HG03521 (cell line): ENCODE measurements around the gene CDK2AP2.
"Not testable (repeated sequence)": the region's sequence is repeated elsewhere in the genome, so short reads cannot be mapped to it uniquely, and the experiment has no call there.

Experiments
- ATAC-seq: cut with Tn5 transposase; IDR thresholded peaks from one replicate; pipeline ENCODE4 v1.9.1; 2021; ENCODE audit warnings: mild to moderate bottlenecking, moderate library complexity; ENCODE audit not compliant: unreplicated experiment

The CDK2AP2 gene

DNA sequence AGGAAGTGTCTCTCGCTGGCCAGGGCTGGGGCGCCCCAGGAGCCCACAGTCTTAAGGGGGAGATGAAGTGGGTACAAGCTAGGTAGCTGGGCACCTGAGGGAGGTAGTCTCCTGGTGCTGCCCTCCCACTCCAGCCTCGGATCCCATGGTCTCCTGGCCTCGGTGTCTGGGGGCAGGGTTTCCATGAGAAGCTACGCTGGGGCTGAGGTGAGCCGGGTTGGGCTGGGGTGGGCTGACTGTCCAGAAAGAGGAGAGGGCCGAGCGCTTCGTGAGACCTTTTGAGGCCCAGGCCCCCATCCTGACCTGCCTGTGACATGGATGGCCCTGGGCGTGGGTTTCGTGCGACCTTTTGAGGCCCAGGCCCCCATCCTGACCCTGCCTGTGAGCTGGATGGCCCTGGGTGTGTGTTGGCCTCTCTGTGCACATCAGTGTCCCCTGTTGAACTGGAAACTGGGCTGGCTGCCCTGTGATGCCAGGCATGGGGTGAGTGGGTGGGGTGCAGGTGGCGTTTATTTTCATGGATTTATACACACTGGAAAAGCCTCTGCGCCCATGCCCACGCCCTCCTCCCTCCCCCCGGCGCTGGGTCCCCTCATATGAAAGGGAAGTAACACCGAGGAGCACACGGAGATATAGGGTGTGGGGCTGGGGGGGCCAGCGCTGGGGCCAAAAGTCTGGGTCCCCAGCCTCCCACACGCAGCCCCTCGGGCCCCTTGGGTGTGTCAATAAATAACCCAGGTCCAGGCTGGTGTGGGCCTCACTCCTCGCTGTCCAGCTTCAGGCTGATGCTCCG, 16.5 kb downstream of the CDK2AP2 start:
- no peak for ATAC-seq

DNA sequence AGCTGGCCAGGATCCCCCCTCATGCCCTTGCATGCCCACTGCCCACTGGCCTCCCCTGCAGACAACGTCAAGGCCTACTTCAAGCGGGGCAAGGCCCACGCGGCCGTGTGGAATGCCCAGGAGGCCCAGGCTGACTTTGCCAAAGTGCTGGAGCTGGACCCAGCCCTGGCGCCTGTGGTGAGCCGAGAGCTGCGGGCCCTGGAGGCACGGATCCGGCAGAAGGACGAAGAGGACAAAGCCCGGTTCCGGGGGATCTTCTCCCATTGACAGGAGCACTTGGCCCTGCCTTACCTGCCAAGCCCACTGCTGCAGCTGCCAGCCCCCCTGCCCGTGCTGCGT, 17.3 kb downstream of the CDK2AP2 start:
- ATAC-seq, result no peak

DNA sequence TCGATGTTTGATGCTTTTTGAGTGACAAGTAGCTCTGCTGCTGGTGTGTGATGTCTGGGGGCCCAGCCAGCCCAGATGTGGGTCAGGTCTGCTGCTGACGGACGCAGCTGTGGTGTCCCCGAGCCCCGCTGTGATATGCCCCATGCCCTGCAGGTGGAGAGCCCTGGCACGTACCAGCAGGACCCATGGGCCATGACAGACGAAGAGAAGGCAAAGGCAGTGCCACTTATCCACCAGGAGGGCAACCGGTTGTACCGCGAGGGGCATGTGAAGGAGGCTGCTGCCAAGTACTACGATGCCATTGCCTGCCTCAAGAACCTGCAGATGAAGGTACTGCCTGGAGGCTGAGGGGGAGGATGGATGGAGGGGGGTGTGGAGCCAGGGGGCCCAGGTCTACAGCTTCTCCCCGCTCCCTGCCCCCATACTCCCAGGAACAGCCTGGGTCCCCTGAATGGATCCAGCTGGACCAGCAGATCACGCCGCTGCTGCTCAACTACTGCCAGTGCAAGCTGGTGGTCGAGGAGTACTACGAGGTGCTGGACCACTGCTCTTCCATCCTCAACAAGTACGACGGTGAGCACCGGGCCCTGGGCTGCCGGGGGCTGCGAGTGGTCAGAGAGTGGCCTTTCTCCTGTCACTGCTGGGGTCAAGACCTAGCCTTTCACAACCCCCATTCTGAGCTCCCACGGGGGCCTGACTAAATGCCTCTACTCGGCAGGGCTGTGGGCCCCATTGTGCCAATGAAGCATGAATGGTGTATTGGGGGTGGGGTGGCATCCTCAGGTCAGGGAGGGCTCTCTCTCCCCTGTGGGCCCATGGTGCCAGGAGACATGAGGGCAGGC, 17.9 kb downstream of the CDK2AP2 start:
- ATAC-seq, result no peak

DNA sequence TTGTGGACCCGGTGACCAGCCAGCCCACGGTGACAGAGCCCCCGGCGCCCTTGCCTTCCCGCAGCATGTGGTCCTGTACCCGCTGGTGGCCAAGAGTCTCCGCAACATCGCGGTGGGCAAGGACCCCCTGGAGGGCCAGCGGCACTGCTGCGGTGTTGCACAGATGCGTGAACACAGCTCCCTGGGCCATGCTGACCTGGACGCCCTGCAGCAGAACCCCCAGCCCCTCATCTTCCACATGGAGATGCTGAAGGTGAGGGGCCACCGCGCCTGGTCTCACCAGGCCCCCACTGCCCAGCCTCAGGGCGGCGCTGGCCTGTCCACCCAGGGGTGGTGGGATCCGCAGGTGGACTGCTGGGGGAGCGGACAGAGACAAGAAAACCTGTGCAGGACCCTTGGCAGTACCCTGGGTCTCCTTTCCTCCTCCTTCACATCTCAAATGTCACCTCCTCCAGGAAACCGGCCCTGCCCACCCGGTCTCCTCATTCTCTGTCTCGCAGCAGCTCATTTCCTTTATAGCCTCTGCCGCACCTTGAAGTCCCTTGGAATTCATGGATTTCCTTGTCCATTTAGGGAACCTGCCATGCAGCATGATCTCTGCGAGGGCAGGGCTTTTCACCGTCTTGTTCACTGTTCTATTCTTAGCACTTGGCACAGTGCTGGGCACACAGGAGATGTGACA, 18.6 kb downstream of the CDK2AP2 start:
- no peak for ATAC-seq

DNA sequence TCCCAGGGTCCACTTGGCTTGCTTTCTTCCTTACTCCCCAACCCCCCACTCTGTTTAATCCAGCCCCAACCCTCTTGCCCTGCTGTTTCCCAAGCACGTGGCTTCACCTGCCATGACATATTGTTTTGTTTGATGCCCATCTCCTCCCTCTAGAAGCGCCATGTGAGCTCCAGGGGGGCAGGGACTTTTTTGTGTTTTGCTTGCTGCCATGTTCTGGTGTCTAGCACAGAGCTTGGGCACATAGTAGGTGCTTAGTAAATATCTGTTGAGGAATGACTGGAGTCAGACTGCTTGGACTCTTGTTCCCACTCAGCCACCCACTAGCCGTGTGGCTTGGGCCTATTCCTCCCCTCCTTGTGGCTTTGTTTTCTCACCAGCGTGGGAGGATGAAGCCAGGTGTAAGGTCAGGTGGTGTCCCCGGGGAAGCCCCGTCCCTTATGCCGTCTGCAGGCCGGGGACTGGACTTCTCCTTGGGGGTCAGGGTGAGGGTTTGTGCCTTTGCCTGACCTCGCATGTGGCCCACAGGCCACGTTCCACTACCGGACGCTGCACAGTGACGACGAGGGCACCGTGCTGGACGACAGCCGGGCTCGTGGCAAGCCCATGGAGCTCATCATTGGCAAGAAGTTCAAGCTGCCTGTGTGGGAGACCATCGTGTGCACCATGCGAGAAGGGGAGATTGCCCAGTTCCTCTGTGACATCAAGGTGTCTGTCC, 21.3 kb downstream of the CDK2AP2 start:
- ATAC-seq, result no peak

DNA sequence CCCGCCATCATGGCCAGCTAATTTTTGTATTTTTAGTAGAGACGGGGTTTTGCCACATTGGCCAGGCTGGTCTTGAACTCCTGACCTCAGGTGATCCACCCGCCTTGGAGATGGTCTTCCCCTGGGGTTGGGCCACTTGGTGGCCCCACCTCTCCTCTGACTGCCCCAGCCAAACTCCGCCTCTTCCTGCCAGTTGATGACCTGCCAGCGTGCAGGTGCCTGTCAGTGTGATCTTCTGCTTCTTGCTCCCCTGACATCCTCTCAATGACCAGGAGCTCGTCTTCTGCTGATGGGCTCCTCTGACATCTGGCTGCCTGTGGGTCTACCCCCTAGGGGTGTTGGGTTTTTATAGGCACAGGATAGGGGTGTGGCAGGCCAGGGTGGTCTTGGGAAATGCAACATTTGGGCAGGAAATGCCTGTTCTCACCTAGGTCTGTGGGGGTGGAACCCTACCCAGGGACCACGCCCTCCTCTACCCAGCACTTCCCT, 22.0 kb downstream of the CDK2AP2 start:
- ATAC-seq, result not testable (repeated sequence)

DNA sequence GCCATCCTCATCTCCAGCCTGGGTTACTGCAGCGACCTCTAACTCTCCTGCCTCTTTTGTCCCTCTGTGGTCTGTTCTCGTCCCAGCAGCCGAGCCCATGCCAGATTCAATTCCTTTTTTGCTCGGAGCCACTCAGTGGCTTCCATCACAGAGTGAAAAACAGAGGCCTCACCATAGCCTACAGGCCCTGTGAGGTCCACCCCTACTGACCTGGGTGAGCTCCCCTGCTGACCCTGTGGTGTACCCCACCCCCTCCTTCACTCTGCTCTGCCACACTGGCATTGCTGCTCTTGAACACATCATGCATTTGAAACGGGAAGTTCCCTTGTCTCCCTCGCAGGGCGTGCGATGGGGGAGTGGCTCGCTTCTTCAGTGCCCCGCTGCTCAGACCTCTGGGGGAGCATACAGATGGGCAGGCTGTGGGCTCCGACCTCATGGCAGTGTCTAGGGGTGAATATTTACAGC, 23.1 kb downstream of the CDK2AP2 start:
- ATAC-seq, result no peak

DNA sequence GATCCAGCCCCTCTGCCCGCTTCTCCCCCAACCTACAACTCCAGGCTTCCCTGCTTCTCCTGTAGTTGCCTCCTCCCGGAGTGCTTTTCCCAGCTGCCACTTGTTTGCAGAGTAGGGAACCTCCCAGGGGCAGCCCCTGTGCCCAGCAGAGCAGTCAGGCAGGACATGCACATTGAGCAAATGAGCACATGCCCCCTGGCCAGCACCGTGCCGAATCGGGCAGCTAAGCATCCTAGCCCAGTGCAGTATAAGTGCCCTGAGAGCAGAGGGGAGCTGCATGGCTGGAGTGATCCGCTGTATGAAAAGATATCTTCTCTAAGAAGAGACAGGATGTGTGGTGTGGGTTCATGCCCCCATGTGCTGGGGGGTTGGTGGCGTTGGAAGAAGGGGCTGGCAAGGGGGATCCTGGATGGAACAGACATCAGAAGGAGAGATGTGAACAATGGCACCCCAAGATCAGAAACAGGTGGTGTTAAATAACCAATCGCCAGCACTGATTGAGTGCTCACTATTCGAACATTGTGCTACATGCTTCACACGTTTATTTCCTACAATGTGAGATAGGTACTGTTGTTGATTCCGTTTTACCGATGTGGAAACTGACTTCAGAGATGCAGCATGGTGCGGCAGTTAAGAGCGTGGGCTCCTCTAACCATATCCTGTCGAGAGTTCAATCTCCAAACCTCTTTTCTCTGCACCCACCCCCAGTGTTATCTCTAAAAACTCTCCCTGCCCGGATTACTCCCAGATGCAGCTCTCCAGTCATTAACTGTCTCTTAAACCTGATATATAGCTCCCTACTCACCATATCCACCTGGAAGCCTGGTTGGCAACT, 23.9 kb downstream of the CDK2AP2 start:
- no peak for ATAC-seq

DNA sequence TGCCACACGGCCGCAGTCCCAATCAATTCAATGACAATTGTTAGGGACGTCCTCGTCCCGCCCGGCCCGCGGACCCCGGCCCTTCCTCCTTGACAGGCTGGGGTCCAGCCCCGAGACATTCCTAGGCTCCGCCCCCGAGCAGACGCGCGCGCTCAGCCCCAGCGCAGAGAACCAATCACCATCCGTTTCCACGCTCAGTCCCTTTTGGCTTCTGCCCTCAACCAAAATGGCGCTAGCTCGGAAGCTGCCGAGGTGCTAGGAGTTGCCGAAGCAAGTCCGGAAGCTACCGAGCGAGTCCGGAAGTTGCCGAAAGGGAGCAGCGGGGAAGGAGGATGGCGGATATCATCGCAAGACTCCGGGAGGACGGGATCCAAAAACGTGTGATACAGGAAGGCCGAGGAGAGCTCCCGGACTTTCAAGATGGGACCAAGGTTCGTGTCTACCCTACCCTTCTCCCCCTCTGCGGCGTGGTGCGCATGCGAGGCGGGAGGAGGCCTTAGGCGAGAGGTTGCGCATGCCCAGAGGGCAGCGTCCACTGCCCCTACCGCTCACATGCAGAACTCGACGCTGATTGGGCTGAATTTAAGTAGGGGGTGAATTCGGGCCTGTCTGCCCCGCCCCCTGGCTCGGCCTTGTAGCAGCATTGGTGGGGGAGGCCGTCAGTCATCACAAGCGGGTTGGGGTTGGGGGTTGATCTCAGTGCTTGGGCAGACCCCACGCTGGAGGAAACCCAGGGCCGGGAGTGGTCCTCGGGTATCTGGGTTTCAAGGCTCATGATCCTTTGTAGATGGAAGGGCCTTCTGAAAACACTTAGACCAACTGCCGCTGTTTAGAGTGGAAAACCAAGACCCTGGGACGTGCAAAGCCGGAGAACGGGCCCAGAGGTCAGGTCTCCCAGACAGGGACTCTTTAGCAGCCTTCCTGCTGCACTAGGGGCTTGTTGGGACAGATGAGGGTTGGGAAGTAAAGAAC, 24.8 kb downstream of the CDK2AP2 start, which contains the start of gene AIP:
Gene AIP, plus strand, starts transcription at position 200 of the 972 bp plus-strand sequence. Its CDS starts 133 bp downstream, at position 333.
- peak; percentile 62 for ATAC-seq

DNA sequence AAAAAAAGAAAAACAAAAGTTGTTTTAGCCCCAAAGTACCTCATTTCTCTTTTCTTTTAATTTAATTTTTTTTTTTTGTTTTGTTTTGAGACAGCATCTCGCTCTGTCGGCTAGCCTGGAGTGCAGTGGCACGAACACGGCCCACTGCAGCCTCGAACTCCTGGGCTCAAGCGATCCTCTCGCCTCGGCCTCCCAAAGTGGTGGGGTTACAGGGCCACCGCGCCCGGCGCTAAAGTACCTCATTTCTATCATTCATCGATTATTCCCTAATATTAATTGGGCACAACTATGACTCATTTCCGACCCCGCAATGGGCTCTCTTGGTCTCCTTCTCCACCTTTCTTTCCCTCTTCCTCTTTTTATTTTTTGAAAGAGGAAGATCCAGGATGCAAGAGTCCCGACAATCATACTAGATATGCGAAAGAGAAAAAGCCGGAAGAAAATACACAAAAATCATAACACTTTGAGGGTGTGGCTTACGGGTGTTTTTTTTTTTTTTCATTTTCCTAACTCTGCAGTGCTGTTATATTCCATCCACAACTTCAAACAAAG, 25.6 kb downstream of the CDK2AP2 start:
- ATAC-seq, result no peak

DNA sequence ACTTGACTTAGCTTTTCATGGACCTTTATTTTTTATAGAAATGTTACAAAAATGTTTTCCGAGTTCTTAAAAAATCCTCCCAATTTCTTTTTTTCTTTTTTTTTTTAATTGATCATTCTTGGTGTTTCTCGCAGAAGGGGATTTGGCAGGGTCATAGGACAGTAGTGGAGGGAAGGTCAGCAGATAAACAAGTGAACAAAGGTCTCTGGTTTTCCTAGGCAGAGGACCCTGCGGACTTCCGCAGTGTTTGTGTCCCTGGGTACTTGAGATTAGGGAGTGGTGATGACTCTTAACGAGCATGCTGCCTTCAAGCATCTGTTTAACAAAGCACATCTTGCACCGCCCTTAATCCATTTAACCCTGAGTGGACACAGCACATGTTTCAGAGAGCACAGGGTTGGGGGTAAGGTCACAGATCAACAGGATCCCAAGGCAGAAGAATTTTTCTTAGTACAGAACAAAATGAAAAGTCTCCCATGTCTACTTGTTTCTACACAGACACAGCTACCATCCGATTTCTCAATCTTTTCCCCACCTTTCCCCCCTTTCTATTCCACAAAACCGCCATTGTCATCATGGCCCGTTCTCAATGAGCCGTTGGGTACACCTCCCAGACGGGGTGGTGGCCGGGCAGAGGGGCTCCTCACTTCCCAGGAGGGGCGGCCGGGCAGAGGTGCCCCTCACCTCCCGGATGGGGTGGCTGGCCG, 30.5 kb downstream of the CDK2AP2 start:
- not testable (repeated sequence) for ATAC-seq

DNA sequence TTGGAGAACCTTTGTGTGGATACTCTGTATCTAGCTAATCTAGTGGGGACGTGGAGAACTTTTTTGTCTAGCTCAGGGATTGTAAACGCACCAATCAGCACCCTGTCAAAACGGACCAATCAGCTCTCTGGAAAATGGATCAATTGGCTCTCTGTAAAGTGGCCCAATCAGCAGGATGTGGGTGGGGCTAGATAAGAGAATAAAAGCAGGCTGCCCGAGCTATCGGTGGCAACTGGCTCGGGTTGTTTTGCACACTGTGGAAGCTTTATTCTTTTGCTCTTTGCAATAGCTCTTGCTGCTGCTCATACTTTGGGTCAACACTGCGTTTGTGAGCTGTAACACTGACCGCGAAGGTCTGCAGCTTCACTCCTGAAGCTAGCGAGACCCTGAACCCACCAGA, 31.3 kb downstream of the CDK2AP2 start:
- ATAC-seq, result not testable (repeated sequence)

DNA sequence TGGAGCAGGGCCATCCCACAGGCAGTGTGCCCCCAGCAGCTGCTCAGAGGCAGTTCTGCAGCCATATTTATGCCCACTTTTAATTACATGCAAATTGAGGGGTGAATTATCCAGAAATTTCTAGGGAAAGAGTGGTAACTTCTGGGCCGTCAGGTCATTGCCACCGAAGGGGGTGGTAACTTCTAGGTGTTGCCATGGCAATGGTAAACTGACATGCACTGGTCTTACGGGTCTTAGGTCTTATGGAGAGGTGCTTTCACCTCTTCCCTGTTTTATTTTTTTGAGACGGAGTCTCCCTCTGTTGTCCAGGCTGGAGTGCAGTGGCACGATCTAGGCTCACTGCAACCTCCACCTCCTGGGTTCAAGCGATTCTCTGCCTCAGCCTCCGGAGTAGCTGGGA, 35.1 kb downstream of the CDK2AP2 start:
- no peak for ATAC-seq

DNA sequence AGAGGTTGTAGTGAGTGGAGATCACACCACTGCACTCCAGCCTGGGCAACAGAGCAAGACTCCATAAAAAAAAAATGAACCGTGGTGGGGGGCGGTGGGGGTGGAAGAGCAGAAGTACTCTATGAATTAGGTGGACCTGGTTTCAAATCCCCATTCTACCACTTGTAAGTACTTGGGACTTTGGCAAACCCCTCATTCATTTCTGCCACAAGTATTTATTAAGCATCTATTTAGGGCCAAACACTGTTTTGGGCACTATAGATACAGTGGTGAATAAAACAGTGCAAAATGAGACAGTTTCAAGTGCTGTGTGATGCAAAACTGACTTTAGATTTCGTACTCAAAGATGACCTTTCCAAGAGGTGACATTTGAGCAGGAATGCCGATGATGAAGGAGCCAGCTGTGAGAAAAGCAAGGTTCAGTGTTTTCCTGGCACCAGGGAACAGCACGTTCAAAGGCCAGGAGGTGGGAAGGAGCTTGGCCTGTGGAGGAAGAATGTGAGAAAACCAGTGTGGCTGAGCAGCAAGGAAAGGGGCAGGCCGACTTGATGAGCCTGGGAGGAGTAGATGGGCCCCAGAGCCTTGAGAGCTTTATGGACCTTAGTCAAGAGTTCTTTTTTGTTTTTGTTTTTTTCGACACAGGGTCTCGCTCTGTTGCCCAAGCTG, 37.5 kb downstream of the CDK2AP2 start:
- no peak for ATAC-seq

DNA sequence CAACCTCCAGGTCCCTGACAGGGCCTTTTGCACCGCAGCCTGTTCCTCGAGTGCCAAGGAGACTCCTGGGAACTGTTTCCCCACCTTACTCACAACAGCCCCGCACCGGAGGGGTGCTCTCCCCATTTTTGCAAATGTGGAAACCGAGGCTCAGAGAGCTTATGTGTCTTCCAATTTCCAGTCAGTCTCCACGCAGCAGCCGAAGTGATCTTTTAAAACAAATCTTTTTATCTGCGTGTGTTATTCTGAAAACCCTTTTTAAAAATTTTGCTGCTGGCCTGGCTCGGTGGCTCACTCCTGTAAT, 38.5 kb downstream of the CDK2AP2 start:
- ATAC-seq, result no peak

DNA sequence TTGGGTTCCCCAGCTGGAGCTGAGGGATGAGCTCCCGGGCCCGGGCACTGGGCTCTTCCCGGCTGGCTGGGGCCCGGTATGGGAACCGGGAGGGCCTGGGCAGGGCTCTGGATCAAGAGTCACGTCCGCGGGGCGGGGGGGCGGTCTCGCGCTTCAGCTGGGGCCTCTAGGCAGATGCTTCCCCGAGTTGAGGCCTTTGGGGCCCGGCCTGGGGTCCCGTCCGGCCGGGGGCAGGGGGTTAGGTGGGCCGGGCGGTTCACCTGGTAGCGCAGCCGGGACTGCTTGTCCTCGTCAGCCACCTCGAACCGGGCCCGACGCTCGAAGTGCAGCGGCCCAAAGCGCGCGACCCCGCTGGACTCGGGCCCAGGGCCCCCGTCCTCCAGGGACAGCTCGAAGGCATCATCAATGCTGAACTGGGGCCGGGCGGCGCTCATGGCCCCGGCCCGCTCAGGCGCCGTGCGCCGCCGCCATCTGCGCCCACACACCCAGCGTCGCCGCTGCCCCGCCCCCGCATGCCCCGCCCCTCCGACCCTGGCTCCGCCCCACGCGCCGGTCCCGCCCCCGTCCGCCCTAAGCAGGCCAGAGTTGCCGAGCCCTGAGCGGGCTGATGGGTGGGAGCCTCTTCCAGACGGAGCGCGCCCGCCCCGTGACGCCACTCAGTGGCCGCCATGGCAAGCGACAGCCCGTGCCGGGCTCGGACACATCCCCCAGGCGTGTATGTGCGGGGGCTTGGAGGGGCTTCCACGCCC, 39.0 kb downstream of the CDK2AP2 start, which contains the start of gene TMEM134:
Gene TMEM134, minus strand, starts transcription at position 493 of the 749 bp plus-strand sequence. Its CDS starts 59 bp downstream, at position 434.
- ATAC-seq, result peak; percentile 66

DNA sequence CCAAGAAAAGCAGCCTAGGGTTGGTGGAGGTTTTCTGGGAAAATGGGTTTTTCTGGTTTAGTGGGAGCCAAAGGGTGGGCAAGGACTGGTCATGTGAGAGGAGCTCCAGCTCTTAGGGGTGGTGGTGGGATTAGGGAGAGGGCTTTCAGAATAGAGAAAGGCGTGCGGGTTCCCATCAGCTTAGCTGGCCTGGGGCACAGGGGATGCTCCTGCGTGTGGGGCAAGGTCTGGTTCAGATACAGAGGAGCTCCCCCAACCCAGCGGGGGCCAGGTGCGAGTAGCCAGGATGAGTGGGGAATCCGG, 39.6 kb downstream of the CDK2AP2 start:
- ATAC-seq, result no peak
